Activated CD4-positive, alpha-beta T cell treated with anti-CD3 and anti-CD28 coated beads, Interleukin-2, amount 10 ng/mL, durations not matched to agents 7 days and 5 days (primary cell): ENCODE data around the gene USP44. TPM values are rescaled to one million over a fixed set of nuclear protein-coding genes. Genes with fewer than 3 reads are reported as not detected.

Source experiments
- total RNA-seq, 2 experiments: library from RNA; stranded (reverse); gene quantifications; one replicate each; pipeline ENCODE4 v1.2.3, GENCODE V29; 2021

Gene USP44
- total RNA-seq, 2 experiments from 2014 or later, result 2.9 to 3.7 TPM

Other genes with a start within 250 kb of the USP44 start
- gene METAP2, start 77.3 kb downstream of the USP44 start, total RNA-seq, result 10 to 100 TPM; 68.0 to 72.5 TPM
- gene NTN4, start 239.3 kb upstream of the USP44 start, total RNA-seq, result under 1 TPM; 0.17 to 0.40 TPM